Ishikawa (cell line): ENCODE measurements around the gene MAP3K4.

Experiments
- CEBPB ChIP-seq: IDR thresholded peaks from 2 replicates; pipeline ENCODE4 v1.6.1; 2012
- CREB1 ChIP-seq: IDR thresholded peaks from 2 replicates; pipeline ENCODE4 v1.6.1; 2012; ENCODE audit warnings: low read depth
- EGR1 ChIP-seq: IDR thresholded peaks from 2 replicates; pipeline ENCODE4 v1.6.1; 2012
- EP300 ChIP-seq: IDR thresholded peaks from 2 replicates; pipeline ENCODE4 v1.6.1; 2012; ENCODE audit warnings: borderline replicate concordance
- RAD21 ChIP-seq: IDR thresholded peaks from 2 replicates; pipeline ENCODE4 v1.6.1; 2012; ENCODE audit warnings: low read depth
- TAF1 ChIP-seq: IDR thresholded peaks from 2 replicates; pipeline ENCODE4 v1.6.1; 2012; ENCODE audit warnings: low read depth, mild to moderate bottlenecking
- TCF12 ChIP-seq: IDR thresholded peaks from 2 replicates; pipeline ENCODE4 v1.6.1; 2012; ENCODE audit warnings: low read depth
- TEAD4 ChIP-seq: IDR thresholded peaks from 2 replicates; pipeline ENCODE4 v1.6.1; 2012
- YY1 ChIP-seq: IDR thresholded peaks from 2 replicates; pipeline ENCODE4 v1.6.1; 2012; ENCODE audit warnings: low read depth
- TF ChIP-seq, protein P1 (sequence below): IDR thresholded peaks from 2 replicates; pipeline ENCODE4 v1.6.1; 2012; ENCODE audit warnings: low read depth, mild to moderate bottlenecking

DNA sequence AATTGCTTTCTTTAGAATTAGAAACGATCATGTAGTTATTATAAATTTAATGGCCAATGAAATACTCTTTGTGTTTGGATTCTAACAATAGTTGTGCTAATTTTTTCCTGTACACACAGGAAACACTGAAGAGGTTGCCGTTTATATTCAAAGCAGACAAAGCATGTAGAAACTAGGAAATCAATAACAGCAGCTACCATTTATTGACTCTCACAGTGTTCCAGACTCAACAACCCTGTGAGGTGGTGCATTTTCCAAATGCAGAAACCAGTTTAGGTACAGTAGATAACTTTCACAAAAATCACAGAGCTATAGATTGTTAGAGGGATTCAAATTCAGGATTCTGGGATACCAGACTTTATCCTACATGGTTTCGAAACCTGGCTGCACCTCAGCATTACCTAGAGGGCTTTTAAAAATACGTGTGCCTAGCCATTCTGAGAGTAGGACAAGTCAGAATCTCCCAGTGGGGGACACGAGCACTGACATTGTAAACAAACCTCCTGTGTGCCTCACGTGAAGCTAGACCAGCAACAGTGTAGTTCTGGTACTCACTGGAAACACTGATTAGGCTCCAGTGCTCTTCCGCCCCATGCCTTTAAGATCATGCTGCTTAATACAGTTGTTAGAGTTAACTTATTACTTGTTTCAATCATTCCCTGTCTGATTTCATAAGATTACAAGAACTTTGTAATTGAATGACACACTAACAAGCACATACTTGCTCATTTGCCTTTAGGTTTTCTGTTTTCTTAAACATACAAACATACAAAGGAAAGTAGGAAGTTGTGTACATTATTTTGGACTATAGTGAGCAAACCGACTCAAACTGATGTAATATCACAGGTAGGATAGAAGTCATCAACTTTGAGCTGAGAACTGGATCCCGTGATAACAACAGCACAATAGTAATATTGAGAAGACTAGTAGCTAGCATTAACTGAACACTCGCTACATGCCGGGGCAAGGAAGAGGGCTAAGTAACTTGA lies 65.8 kb downstream of the MAP3K4 start:
- no peak for TF ChIP-seq TEAD4
- TF ChIP-seq EGR1: no peak
- TF ChIP-seq TCF12: no peak
- TF ChIP-seq RAD21: no peak
- TF ChIP-seq CEBPB: no peak
- no peak for TF ChIP-seq TAF1
- no peak for TF ChIP-seq YY1
- TF ChIP-seq CREB1: no peak
- TF ChIP-seq, protein P1, sequence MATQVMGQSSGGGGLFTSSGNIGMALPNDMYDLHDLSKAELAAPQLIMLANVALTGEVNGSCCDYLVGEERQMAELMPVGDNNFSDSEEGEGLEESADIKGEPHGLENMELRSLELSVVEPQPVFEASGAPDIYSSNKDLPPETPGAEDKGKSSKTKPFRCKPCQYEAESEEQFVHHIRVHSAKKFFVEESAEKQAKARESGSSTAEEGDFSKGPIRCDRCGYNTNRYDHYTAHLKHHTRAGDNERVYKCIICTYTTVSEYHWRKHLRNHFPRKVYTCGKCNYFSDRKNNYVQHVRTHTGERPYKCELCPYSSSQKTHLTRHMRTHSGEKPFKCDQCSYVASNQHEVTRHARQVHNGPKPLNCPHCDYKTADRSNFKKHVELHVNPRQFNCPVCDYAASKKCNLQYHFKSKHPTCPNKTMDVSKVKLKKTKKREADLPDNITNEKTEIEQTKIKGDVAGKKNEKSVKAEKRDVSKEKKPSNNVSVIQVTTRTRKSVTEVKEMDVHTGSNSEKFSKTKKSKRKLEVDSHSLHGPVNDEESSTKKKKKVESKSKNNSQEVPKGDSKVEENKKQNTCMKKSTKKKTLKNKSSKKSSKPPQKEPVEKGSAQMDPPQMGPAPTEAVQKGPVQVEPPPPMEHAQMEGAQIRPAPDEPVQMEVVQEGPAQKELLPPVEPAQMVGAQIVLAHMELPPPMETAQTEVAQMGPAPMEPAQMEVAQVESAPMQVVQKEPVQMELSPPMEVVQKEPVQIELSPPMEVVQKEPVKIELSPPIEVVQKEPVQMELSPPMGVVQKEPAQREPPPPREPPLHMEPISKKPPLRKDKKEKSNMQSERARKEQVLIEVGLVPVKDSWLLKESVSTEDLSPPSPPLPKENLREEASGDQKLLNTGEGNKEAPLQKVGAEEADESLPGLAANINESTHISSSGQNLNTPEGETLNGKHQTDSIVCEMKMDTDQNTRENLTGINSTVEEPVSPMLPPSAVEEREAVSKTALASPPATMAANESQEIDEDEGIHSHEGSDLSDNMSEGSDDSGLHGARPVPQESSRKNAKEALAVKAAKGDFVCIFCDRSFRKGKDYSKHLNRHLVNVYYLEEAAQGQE: no peak
- no peak for TF ChIP-seq EP300
